ENCODE data around the gene C8A. TPM values are rescaled to one million over a fixed set of nuclear protein-coding genes. Genes with fewer than 3 reads are reported as not detected.

Gene C8A
- total RNA-seq, 4 donors from 2014 or later: not detected

GRCh38 chr1:56967355-56967754 is 112.8 kb downstream of the C8A start:
- intact Hi-C loops (cut with DNase I): no loop called here
- 77% methylated on average over 3 of the region's 3 CpGs for WGBS

More at GRCh38 chr1:56967355-56967754, 112.8 kb downstream of the C8A start:
- Histone ChIP-seq H3K9me3 (no peaks in the 10 kb centered on the region), H3K27me3 (no peaks in the 10 kb centered on the region), H3K27ac (replicated peaks in 1 of 4) (no peak overlapping the region), H3K4me1 (no peaks in the 10 kb centered on the region), H3K4me3 (no peak overlapping the region), H3K36me3 (no peaks in the 10 kb centered on the region)
- DNase-seq (ENCODE audit: extremely low spot score): no peak
- TF ChIP-seq POLR2A (IDR thresholded peaks at IDR 0.05; ENCODE audit: low read depth): no peak
- no peak for TF ChIP-seq POLR2AphosphoS5 (IDR thresholded peaks at IDR 0.05)
- no peak for TF ChIP-seq CTCF (IDR thresholded peaks at IDR 0.05)
- no peak for TF ChIP-seq EP300 (IDR thresholded peaks at IDR 0.05)

Other genes starting within 250 kb of the C8A start
- gene PRKAA2, start 209.5 kb upstream of the C8A start, total RNA-seq: 10 to 100 TPM; 32.6 to 70.8 (median 39.2) TPM
- gene FYB2, start 35.4 kb upstream of the C8A start, total RNA-seq: not detected
- gene C8B, start 111.2 kb downstream of the C8A start, total RNA-seq: not detected

Data from esophagus muscularis mucosa (tissue), 4 donors.